GM12873 (cell line): Measurements from ENCODE around the gene MCC.

ENCODE experiments used
- TF ChIP-seq, protein P1 (sequence below): IDR thresholded peaks from 2 replicates; pipeline ENCODE4 v1.5.1; 2012; ENCODE audit warnings: low read depth, mild to moderate bottlenecking, moderate library complexity, low read length, control low read depth; ENCODE audit not compliant: insufficient read depth; ENCODE audit errors: missing control alignments

The MCC gene

DNA sequence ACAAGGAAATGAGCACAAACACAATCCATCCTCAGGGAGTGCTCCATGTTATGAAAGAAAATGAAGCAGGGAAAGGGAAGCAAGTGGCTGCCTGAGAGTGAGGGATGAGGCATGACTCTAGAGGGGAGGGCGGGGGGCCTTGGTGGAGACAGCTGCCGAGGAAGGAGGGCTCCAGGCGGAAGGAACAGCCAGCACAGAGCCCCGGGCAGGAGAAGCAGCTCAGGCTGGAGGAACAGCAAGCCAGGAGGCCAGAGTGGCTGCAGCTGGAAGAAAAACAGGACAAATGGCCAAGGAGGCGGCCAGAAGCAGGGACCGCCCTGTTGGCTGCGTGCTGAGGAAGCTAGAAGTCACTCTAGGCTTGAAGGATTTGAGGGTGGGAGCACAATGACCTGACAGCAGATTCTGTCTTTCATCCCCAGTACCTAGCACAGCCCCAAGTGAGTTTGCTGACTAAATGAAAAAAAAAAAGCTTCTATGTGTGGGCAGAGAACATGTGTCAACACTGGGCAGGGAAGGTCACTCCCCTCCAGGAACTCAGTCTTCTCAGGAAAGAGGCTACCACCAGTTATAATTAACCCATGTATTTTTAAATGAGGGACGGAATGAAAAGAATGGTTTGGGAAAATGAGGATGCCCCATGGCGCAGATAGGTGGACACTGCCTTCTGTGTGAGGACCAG, 368.9 kb downstream of the MCC start:
- TF ChIP-seq, protein P1, sequence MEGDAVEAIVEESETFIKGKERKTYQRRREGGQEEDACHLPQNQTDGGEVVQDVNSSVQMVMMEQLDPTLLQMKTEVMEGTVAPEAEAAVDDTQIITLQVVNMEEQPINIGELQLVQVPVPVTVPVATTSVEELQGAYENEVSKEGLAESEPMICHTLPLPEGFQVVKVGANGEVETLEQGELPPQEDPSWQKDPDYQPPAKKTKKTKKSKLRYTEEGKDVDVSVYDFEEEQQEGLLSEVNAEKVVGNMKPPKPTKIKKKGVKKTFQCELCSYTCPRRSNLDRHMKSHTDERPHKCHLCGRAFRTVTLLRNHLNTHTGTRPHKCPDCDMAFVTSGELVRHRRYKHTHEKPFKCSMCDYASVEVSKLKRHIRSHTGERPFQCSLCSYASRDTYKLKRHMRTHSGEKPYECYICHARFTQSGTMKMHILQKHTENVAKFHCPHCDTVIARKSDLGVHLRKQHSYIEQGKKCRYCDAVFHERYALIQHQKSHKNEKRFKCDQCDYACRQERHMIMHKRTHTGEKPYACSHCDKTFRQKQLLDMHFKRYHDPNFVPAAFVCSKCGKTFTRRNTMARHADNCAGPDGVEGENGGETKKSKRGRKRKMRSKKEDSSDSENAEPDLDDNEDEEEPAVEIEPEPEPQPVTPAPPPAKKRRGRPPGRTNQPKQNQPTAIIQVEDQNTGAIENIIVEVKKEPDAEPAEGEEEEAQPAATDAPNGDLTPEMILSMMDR = no peak

- TF ChIP-seq, protein P1 = no peak
Measured at GRCh38 chr5:113118765-113119164, 369.5 kb downstream of the MCC start.

GRCh38 chr5:113118298-113118697, 370.0 kb downstream of the MCC start:
- TF ChIP-seq, protein P1 = no peak

GRCh38 chr5:113117543-113118115, 370.6 kb downstream of the MCC start:
- TF ChIP-seq, protein P1 = no peak

GRCh38 chr5:113115956-113116355, 372.3 kb downstream of the MCC start:
- TF ChIP-seq, protein P1 = no peak

- TF ChIP-seq, protein P1 = no peak
Measured at GRCh38 chr5:113115061-113115460, 373.2 kb downstream of the MCC start.

GRCh38 chr5:113114559-113114958, 373.7 kb downstream of the MCC start:
- TF ChIP-seq, protein P1 = no peak
